T-cell (primary cell): ENCODE measurements around the gene PDCD7. TPM values are rescaled to one million over a fixed set of nuclear protein-coding genes. Genes with fewer than 3 reads are reported as not detected.

Experiments
- ATAC-seq, 4 experiments: fragments of 200-7000 bp in 3 of 4; fragments of 150-1000 bp in 1 of 4; cut with Tn5 transposase; replicated peaks in 1 of 4; 1 replicate in 3 of 4; 2 replicates in 1 of 4; pipeline ENCODE4 v1.10.0; 2021; ENCODE audit warnings: moderate library complexity in 3 of 4, mild to moderate bottlenecking in 2 of 4, moderate number of reproducible peaks in 1 of 4
- CTCF ChIA-PET, 2 donors: fragments of 300-600 bp; sonication (Branson Sonifier 250); formaldehyde crosslinking; loops; one replicate each; lab custom pipeline; 2022; ENCODE audit warnings: antibody characterized with exemption in 2 of 2; lab: Charles Lee
- POLR2A ChIA-PET, 2 donors: fragments of 300-600 bp; sonication (Branson Sonifier 250); formaldehyde crosslinking; loops; one replicate each; lab custom pipeline; 2022; ENCODE audit warnings: antibody characterized with exemption in 2 of 2; lab: Charles Lee
- DNase-seq, 35 experiments: peaks; one replicate each; pipeline versions ENCODE4 v3.0.0 to v3.0.0-alpha.2; 2013 to 2023
- H3K27ac ChIP-seq: one replicate; pipeline ENCODE4 v1.5.1; 2013; ENCODE audit warnings: low read length
- H3K27me3 ChIP-seq, 2 experiments: replicated peaks in 1 of 2; 1 replicate in 1 of 2; 2 replicates in 1 of 2; pipeline versions ENCODE4 v1.6.1 to v1.7.0; 2013; ENCODE audit warnings: low read length in 1 of 2, mixed read lengths in 1 of 2; ENCODE audit not compliant: control insufficient read depth in 2 of 2, insufficient read depth in 2 of 2; ENCODE audit errors: extremely low read depth in 1 of 2
- H3K36me3 ChIP-seq, 2 donors: 1 replicate in 1 of 2; 2 replicates in 1 of 2; pipeline versions ENCODE4 v1.6.1 to v1.7.0; 2013; ENCODE audit warnings: low read length in 1 of 2; ENCODE audit not compliant: control insufficient read depth in 2 of 2, insufficient read depth in 1 of 2; ENCODE audit errors: extremely low read depth in 1 of 2
- H3K4me1 ChIP-seq, 2 experiments: 1 replicate in 1 of 2; 2 replicates in 1 of 2; pipeline versions ENCODE4 v1.6.1 to v1.7.0; 2013; ENCODE audit warnings: low read length in 2 of 2, mixed read lengths in 1 of 2; ENCODE audit not compliant: insufficient read depth in 2 of 2, control insufficient read depth in 1 of 2; ENCODE audit errors: extremely low read depth in 1 of 2
- H3K4me3 ChIP-seq, 2 donors: 1 replicate in 1 of 2; 2 replicates in 1 of 2; pipeline versions ENCODE4 v1.5.1 to v1.7.0; 2013; ENCODE audit warnings: mild to moderate bottlenecking in 2 of 2, low read length in 1 of 2, moderate library complexity in 1 of 2; ENCODE audit not compliant: control insufficient read depth in 1 of 2; ENCODE audit errors: extremely low read depth in 1 of 2
- H3K9me3 ChIP-seq: 2 replicates; pipeline ENCODE4 v1.7.0; 2013
- H3K27ac Mint-ChIP-seq, 2 donors: one replicate each; pipeline ENCODE4 v1.8.0; 2020 to 2021; ENCODE audit warnings: mild to moderate bottlenecking in 2 of 2, mixed read lengths in 2 of 2
- H3K27me3 Mint-ChIP-seq, 2 donors: one replicate each; pipeline ENCODE4 v1.8.0; 2021 to 2022; ENCODE audit warnings: mixed read lengths in 2 of 2
- H3K36me3 Mint-ChIP-seq: one replicate; pipeline ENCODE4 v1.8.0; 2021; ENCODE audit warnings: mixed read lengths
- H3K4me1 Mint-ChIP-seq, 3 donors: one replicate each; pipeline ENCODE4 v1.8.0; 2020 to 2022; ENCODE audit warnings: mixed read lengths in 3 of 3, mild to moderate bottlenecking in 1 of 3
- H3K4me3 Mint-ChIP-seq, 3 donors: one replicate each; pipeline ENCODE4 v1.8.0; 2020 to 2022; ENCODE audit warnings: mild to moderate bottlenecking in 3 of 3, mixed read lengths in 3 of 3, moderate library complexity in 3 of 3
- H3K9me3 Mint-ChIP-seq, 3 donors: one replicate each; pipeline ENCODE4 v1.8.0; 2020 to 2022; ENCODE audit warnings: mixed read lengths in 3 of 3
- WGBS: methylation state at CpG from one replicate; pipeline ENCODE4 v1.1.5; 2013; ENCODE audit warnings: missing lambda C conversion rate; ENCODE audit not compliant: insufficient coverage; 5-methylcytosine and 5-hydroxymethylcytosine counted together
- total RNA-seq, 35 experiments: library from RNA in 6 of 35; stranded (reverse) in 6 of 35; fragments of 120-200 nt in 1 of 35; gene quantifications; one replicate each; pipeline versions ENCODE4 v1.2.1 to v1.2.4 and lab custom pipeline; 2013 to 2026

Gene PDCD7
- total RNA-seq, 5 donors from 2014 or later (not counting 1 experiment from before 2014, with no cell fraction given): 33.2 to 43.6 (median 36.7) TPM

DNA sequence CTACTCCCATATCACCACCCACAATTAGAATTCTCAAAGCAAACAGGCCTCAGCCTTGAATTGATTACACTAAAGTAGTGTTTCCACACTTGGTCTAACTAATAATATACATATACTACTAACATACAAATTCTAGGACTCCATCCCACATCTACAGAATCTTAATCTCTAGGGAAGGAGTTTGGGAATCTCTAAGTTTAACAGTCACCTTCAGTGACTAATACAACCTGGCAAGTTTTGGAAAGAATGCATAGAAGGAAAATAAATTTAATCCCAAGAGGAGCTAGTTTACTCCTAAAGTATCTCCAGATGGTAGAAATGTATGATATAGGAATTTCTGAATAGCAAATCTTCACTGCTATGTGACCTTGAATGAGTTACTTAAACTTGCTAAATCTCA lies 42.4 kb upstream of the PDCD7 start:
- Histone ChIP-seq H3K36me3 (peaks cover 0 to 61% of the 10 kb centered on the region in 2 donors), H3K27ac (no peak overlapping the region), H3K27me3 (no peaks in the 10 kb centered on the region), H3K9me3 (no peaks in the 10 kb centered on the region), H3K4me3 (no peak overlapping the region), H3K4me1 (no peaks in the 10 kb centered on the region)
- Mint-ChIP-seq H3K36me3 (peaks cover 28% of the 10 kb centered on the region), H3K4me3 (no peak overlapping the region), H3K4me1 (peaks cover 4 to 22% (median 19%) of the 10 kb centered on the region in 3 donors), H3K27me3 (no peaks in the 10 kb centered on the region), H3K27ac (no peak overlapping the region), H3K9me3 (no peaks in the 10 kb centered on the region)
- ATAC-seq (no peak), DNase-seq (no peak)
- ChIA-PET POLR2A (no interaction called here), CTCF (no interaction called here)

DNA sequence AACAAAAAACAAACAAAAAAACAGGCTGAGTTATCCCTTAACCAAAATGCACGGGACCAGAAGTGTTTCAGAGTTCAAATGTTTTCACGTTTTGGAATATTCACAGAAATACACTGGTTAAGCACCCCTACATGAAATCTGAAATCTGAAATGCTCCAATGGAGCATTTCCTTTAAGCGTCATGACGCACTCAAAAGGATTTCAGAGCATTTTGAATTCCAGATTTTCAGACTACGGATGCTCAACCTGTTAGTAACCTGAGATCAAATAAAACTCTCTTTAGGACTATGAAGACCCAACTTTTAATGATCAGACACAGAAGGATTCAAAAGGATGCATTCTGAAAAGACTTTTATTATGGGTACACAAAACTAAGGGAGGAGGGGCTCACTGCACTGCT lies 41.9 kb upstream of the PDCD7 start:
- Mint-ChIP-seq H3K9me3 (no peaks in the 10 kb centered on the region), H3K4me1 (peaks cover 0 to 20% (median 19%) of the 10 kb centered on the region in 3 donors), H3K27me3 (no peaks in the 10 kb centered on the region), H3K36me3 (peaks cover 27% of the 10 kb centered on the region), H3K4me3 (no peak overlapping the region), H3K27ac (no peak overlapping the region)
- Histone ChIP-seq H3K4me1 (no peaks in the 10 kb centered on the region), H3K9me3 (no peaks in the 10 kb centered on the region), H3K4me3 (no peak overlapping the region), H3K27ac (no peak overlapping the region), H3K36me3 (peaks cover 0 to 61% of the 10 kb centered on the region in 2 donors), H3K27me3 (no peaks in the 10 kb centered on the region)
- POLR2A ChIA-PET: interaction anchor here in 1 of 2 donors (0.6 kb wide), 1 partner anchor 80 kb away, joined by 8 read pairs; no protein-coding TSS in a partner anchor
- no peak for DNase-seq
- CTCF ChIA-PET: no interaction called here
- ATAC-seq: no peak
- WGBS: 100% methylated on average over 3 of the region's 5 CpGs

DNA sequence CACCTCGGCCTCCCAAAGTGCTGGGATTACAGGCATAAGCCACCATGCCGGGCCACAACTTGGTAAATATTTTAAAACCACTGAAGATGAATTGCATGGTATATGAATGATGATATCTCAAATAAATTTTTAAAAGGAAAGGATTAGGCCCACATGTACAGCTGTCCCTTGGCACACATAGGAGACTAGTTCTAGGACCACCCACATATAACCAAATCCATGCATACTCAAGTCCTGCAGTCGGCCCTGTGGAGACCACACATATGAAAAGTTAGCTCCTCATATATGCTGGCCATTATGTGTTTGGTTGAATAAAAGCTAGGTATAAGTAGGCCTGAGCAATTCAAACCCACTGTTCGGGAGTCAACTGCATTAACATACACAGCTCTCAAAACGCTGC lies 40.9 kb upstream of the PDCD7 start:
- H3K27ac Mint-ChIP-seq: no peak overlapping the region
- no peak overlapping the region for H3K27ac ChIP-seq
- ATAC-seq: no peak
- DNase-seq: no peak
- no peaks in the 10 kb centered on the region for H3K4me1 ChIP-seq
- no peak overlapping the region for H3K4me3 Mint-ChIP-seq
- peaks cover 0 to 13% (median 11%) of the 10 kb centered on the region in 3 donors for H3K4me1 Mint-ChIP-seq
- WGBS: no CpG with 5 or more reads among the region's 5 CpGs
- no peaks in the 10 kb centered on the region for H3K27me3 ChIP-seq
- ChIA-PET CTCF (no interaction called here), POLR2A (interaction anchor here in 1 of 2 donors (0.6 kb wide), 1 partner anchor 1180 kb away, joined by 3 read pairs; no protein-coding TSS in a partner anchor)
- peaks cover 24% of the 10 kb centered on the region for H3K36me3 Mint-ChIP-seq
- no peaks in the 10 kb centered on the region for H3K27me3 Mint-ChIP-seq
- peaks cover 0 to 63% of the 10 kb centered on the region in 2 donors for H3K36me3 ChIP-seq
- no peak overlapping the region for H3K4me3 ChIP-seq
- H3K9me3 ChIP-seq: no peaks in the 10 kb centered on the region
- no peaks in the 10 kb centered on the region for H3K9me3 Mint-ChIP-seq

DNA sequence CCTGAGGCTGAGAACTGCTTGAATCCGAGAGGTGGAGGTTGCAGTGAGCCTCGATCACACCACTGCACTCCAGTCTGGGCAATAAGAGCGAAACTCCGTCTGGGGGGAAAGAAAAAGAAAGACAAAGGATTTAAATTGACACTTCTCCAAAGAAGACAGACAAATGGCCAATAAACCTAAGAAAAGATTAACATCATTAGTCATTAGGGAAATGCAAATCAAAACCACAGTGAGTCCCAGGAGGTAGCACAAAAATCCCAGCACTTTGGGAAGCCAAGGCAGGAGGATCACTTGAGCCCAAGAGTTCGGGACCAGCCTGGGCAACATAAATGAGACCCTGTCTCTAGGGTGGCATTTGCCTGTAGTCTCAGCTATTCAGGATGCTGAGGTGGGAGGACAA lies 38.9 kb upstream of the PDCD7 start:
- no peak for ATAC-seq

DNA sequence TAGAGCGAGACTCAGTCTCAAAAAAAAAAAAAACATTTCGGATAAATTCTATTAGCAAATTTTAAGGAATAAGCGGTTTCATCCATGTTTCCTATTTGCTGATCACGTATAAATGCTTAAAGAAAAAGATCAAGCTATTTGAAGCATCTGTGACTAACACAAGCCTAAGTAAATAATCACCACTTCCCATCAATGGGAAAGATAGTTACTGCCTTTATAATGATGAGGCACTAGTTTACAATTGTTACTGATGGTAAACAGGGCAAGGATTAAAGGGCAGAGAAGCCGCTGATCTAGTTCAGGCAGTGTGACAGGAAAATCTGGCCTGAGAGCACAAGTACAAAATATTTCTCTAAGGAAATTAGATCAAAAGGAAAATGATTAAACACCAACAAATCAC lies 37.8 kb upstream of the PDCD7 start:
- Histone ChIP-seq H3K4me3 (no peak overlapping the region), H3K27ac (no peak overlapping the region), H3K27me3 (no peaks in the 10 kb centered on the region), H3K9me3 (no peaks in the 10 kb centered on the region), H3K36me3 (peaks cover 0 to 53% of the 10 kb centered on the region in 2 donors), H3K4me1 (no peaks in the 10 kb centered on the region)
- Mint-ChIP-seq H3K9me3 (no peaks in the 10 kb centered on the region), H3K27ac (no peak overlapping the region), H3K4me1 (peaks cover 0 to 9% (median 8%) of the 10 kb centered on the region in 3 donors), H3K27me3 (no peaks in the 10 kb centered on the region), H3K4me3 (no peak overlapping the region), H3K36me3 (peaks cover 26% of the 10 kb centered on the region)
- POLR2A ChIA-PET: interaction anchor here in 1 of 2 donors (0.7 kb wide), 1 partner anchor 425 kb away, joined by 6 read pairs; no protein-coding TSS in a partner anchor
- DNase-seq: no peak
- ATAC-seq: no peak
- CTCF ChIA-PET: interaction anchor here in 1 of 2 donors (0.6 kb wide), 1 partner anchor 9 kb away, joined by 5 read pairs; no protein-coding TSS in a partner anchor
- no CpG with 5 or more reads among the region's 5 CpGs for WGBS

More for the DNA sequence above, 38.9 kb upstream of the PDCD7 start:
- H3K27ac ChIP-seq: no peak overlapping the region
- peaks cover 0 to 54% of the 10 kb centered on the region in 2 donors for H3K36me3 ChIP-seq
- no peak overlapping the region for H3K4me3 ChIP-seq
- DNase-seq: no peak
- H3K9me3 ChIP-seq: no peaks in the 10 kb centered on the region
- H3K36me3 Mint-ChIP-seq: peaks cover 21% of the 10 kb centered on the region
- WGBS: 100% methylated on average over 1 of the region's 5 CpGs
- peaks cover 0 to 9% (median 8%) of the 10 kb centered on the region in 3 donors for H3K4me1 Mint-ChIP-seq
- H3K27me3 Mint-ChIP-seq: no peaks in the 10 kb centered on the region
- H3K4me3 Mint-ChIP-seq: no peak overlapping the region
- no peaks in the 10 kb centered on the region for H3K9me3 Mint-ChIP-seq
- H3K27me3 ChIP-seq: no peaks in the 10 kb centered on the region
- ChIA-PET POLR2A (no interaction called here), CTCF (interaction anchor here in 1 of 2 donors (0.6 to 1.2 kb wide), 2 partner anchors 10 to 13 kb away, joined by 4 to 6 read pairs; partner anchors contain the start of gene CLPX)
- no peaks in the 10 kb centered on the region for H3K4me1 ChIP-seq
- H3K27ac Mint-ChIP-seq: no peak overlapping the region

DNA sequence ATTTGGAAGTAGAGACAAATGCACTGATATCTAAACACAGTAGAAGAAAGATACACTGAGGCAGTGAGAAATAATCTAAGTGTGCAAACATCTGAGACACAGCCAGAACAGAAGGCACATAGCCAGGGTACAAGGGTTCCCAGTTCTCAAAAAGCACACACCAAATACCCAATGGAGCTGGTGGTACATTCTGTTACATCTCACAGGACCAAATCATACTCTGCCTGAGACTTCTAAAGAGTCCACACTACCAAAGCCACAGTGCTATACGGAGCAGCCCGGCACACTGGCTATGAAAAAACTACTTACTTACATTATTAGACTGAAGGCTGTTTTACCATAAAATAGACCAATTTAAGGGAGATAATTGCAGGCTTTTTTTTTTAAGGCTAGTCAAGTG lies 32.3 kb upstream of the PDCD7 start:
- peaks cover 16% of the 10 kb centered on the region for H3K36me3 Mint-ChIP-seq

More for the DNA sequence above, 32.3 kb upstream of the PDCD7 start:
- no peak overlapping the region for H3K27ac ChIP-seq
- H3K4me1 Mint-ChIP-seq: peaks cover 2 to 10% (median 8%) of the 10 kb centered on the region in 3 donors
- peaks cover 0 to 56% of the 10 kb centered on the region in 2 donors for H3K36me3 ChIP-seq
- ChIA-PET CTCF (interaction anchor here in 1 of 2 donors (0.6 kb wide), 1 partner anchor 764 kb away, joined by 3 read pairs; no protein-coding TSS in a partner anchor), POLR2A (no interaction called here)
- H3K27me3 Mint-ChIP-seq: no peaks in the 10 kb centered on the region
- DNase-seq: no peak
- H3K27me3 ChIP-seq: no peaks in the 10 kb centered on the region
- no peaks in the 10 kb centered on the region for H3K9me3 ChIP-seq
- no peak overlapping the region for H3K27ac Mint-ChIP-seq
- H3K4me3 ChIP-seq: no peak overlapping the region
- H3K4me1 ChIP-seq: no peaks in the 10 kb centered on the region
- no CpG with 5 or more reads among the region's 2 CpGs for WGBS
- no peak overlapping the region for H3K4me3 Mint-ChIP-seq
- no peak for ATAC-seq
- H3K9me3 Mint-ChIP-seq: no peaks in the 10 kb centered on the region
